ENCODE data around the gene WDR33. TPM values are rescaled to one million over a fixed set of nuclear protein-coding genes. Genes with fewer than 3 reads are reported as not detected.

WDR33 gene
- total and polyA plus RNA-seq, 10 of the 15 experiments (the other 5 are each of a cell fraction or from before 2014, with no cell fraction given) = 29.2 to 73.8 (median 45.6) TPM

GRCh38 chr2:127675331-127676261, 135.4 kb downstream of the WDR33 start, which contains the start of gene LIMS2:
Gene LIMS2, minus strand, starts transcription at chr2:127675530. Its CDS starts 506 bp downstream, at chr2:127675024.
- Histone ChIP-seq H3K4me3 (no peak within 1 kb of the TSS), H3K79me2 (ENCODE audit: control insufficient read depth, insufficient read depth, low read length) (no peaks in the 10 kb centered on the region), H4K20me1 (ENCODE audit: control insufficient read depth, insufficient read depth) (0 out of 2 replicates have a peak, but pooled peaks cover 3% of the 10 kb centered on the region), H2AFZ (ENCODE audit: control insufficient read depth, low read depth, low read length) (no peak within 1 kb of the TSS; the same call in 1 of the 2 replicates), H3K27ac (ENCODE audit: control insufficient read depth, insufficient read depth) (no peak within 1 kb of the TSS), H3K4me1 (ENCODE audit: control insufficient read depth, insufficient read depth, low read length) (no peaks in the 10 kb centered on the region), H3K36me3 (ENCODE audit: control insufficient read depth in 2 of 2, insufficient read depth in 2 of 2, low read length in 1 of 2) (no peaks in the 10 kb centered on the region), H3K27me3 (replicated peaks in 1 of 2; ENCODE audit: control insufficient read depth in 2 of 2, insufficient read depth in 2 of 2, low read length in 1 of 2) (peaks cover 9 to 17% of the 10 kb centered on the region in 2 experiments), H3K4me2 (ENCODE audit: control insufficient read depth, insufficient read depth) (peak within 1 kb of the TSS; percentile 27; the same call in 1 of the 2 replicates), H3K9me3 (replicated peaks; ENCODE audit: control insufficient read depth, insufficient read depth, low read length) (no peaks in the 10 kb centered on the region), H3K9ac (ENCODE audit: control insufficient read depth, insufficient read depth, low read length) (no peak within 1 kb of the TSS)
- ATAC-seq (no peak; the same call in 2 of the 3 replicates), DNase-seq (ENCODE audit: low read depth, low spot score) (no peak), FAIRE-seq (no peak)
- intact Hi-C loops (cut with micrococcal nuclease; ENCODE audit: unreplicated experiment) (no loop called here), in situ Hi-C loops (cut with MboI) (no loop called here)
- ChIA-PET POLR2A (interaction anchor here (0.6 kb wide), 1 partner anchor 409 kb away, joined by 3 read pairs; no protein-coding TSS in a partner anchor), CTCF (interaction anchor here (1.1 kb wide), 1 partner anchor 9 kb away, joined by 3 read pairs; no protein-coding TSS in a partner anchor), SMC1A (ENCODE audit: uncharacterized antibody, unreplicated experiment) (no interaction called here), RAD21 (ENCODE audit: unreplicated experiment) (no interaction called here)
- TF ChIP-seq SUZ12 (IDR thresholded peaks at IDR 0.05; ENCODE audit: unreplicated experiment) (peak; percentile 94), CHD4 (IDR thresholded peaks at IDR 0.05) (no peak), IRF3 (IDR thresholded peaks at IDR 0.05) (no peak), RAD21 (IDR thresholded peaks at IDR 0.05; ENCODE audit: insufficient read depth, low read depth, low read length) (0 out of 2 replicates have a peak, but pooled peaks have one; percentile 13), DPF2 (IDR thresholded peaks at IDR 0.05) (no peak), ZBED1 (IDR thresholded peaks at IDR 0.05; ENCODE audit: borderline replicate concordance) (no peak)
- WGBS (ENCODE audit: insufficient coverage, insufficient replicate concordance, low lambda C conversion rate, missing lambda C conversion rate) = 9% methylated on average over 34 of the region's 56 CpGs
- BruUV-seq (replicated peaks) = no TSS peak
